HL-60 (cell line): ENCODE data around the gene KCNH8.

ENCODE experiments used
- DNase-seq, 2 experiments: peaks; one replicate each; pipeline ENCODE4 v3.0.0-alpha.2; 2010 to 2020; ENCODE audit warnings: low read depth in 1 of 2, low spot score in 1 of 2
- H3K27ac ChIP-seq: fragments of 250-450 bp; sonication (Bioruptor Pico); replicated peaks from 2 replicates; pipeline ENCODE4 v1.5.1; 2020; ENCODE audit warnings: mild to moderate bottlenecking, moderate library complexity
- H3K27me3 ChIP-seq: fragments of 250-450 bp; sonication (Bioruptor Pico); 2 replicates; pipeline ENCODE4 v1.5.1; 2021; ENCODE audit warnings: mild to moderate bottlenecking, moderate library complexity; ENCODE audit not compliant: insufficient read depth, poor library complexity, severe bottlenecking
- H3K4me3 ChIP-seq: replicated peaks from 2 replicates; pipeline ENCODE4 v1.5.1; 2011; ENCODE audit warnings: mild to moderate bottlenecking, control low read depth, low read length; ENCODE audit not compliant: insufficient read depth
- GABPA ChIP-seq: IDR thresholded peaks from 2 replicates; pipeline ENCODE4 v1.6.1; 2012; ENCODE audit warnings: low read depth
- POLR2AphosphoS5 ChIP-seq: IDR thresholded peaks from 2 replicates; pipeline ENCODE4 v1.6.1; 2012; ENCODE audit warnings: low read depth
- SPI1 ChIP-seq: IDR thresholded peaks from 2 replicates; pipeline ENCODE4 v1.6.1; 2012; ENCODE audit warnings: low read depth, mild to moderate bottlenecking, borderline replicate concordance
- TF ChIP-seq, protein P1 (sequence below): IDR thresholded peaks from 2 replicates; pipeline ENCODE4 v1.6.1; 2012; ENCODE audit warnings: low read depth; ENCODE audit not compliant: insufficient replicate concordance
- TF ChIP-seq, protein P2 (sequence below): IDR thresholded peaks from one replicate; pipeline ENCODE4 v1.5.1; 2011; ENCODE audit warnings: low read length, control low read depth, inconsistent platforms; ENCODE audit not compliant: insufficient read depth

KCNH8 gene

DNA sequence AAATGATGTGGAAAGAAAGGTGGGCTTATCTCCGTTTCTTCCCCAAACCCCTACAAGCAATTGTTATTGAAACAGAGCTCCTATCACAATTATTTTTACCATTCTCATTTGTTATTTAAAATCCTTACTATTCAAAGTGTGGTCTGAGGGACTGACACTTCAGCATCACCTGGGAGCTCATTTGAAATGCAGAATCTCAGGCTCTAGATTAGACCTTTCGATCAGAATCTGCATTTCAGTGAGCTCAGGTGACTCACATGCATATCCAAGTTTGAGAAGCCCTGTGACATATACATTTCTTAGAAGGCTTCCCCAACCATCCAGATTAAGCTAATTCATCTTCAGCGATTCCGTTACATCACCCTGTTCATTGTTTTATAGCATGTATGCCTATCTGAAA is 145.0 kb downstream of the KCNH8 start:
- no peak for DNase-seq
- Histone ChIP-seq H3K27ac (no peak overlapping the region), H3K27me3 (no peaks in the 10 kb centered on the region), H3K4me3 (no peak overlapping the region)
- TF ChIP-seq, protein P1, sequence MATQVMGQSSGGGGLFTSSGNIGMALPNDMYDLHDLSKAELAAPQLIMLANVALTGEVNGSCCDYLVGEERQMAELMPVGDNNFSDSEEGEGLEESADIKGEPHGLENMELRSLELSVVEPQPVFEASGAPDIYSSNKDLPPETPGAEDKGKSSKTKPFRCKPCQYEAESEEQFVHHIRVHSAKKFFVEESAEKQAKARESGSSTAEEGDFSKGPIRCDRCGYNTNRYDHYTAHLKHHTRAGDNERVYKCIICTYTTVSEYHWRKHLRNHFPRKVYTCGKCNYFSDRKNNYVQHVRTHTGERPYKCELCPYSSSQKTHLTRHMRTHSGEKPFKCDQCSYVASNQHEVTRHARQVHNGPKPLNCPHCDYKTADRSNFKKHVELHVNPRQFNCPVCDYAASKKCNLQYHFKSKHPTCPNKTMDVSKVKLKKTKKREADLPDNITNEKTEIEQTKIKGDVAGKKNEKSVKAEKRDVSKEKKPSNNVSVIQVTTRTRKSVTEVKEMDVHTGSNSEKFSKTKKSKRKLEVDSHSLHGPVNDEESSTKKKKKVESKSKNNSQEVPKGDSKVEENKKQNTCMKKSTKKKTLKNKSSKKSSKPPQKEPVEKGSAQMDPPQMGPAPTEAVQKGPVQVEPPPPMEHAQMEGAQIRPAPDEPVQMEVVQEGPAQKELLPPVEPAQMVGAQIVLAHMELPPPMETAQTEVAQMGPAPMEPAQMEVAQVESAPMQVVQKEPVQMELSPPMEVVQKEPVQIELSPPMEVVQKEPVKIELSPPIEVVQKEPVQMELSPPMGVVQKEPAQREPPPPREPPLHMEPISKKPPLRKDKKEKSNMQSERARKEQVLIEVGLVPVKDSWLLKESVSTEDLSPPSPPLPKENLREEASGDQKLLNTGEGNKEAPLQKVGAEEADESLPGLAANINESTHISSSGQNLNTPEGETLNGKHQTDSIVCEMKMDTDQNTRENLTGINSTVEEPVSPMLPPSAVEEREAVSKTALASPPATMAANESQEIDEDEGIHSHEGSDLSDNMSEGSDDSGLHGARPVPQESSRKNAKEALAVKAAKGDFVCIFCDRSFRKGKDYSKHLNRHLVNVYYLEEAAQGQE: no peak
- TF ChIP-seq GABPA: no peak
- no peak for TF ChIP-seq POLR2AphosphoS5

- Histone ChIP-seq H3K27me3 (no peaks in the 10 kb centered on the region), H3K4me3 (no peak overlapping the region), H3K27ac (no peak overlapping the region)
- DNase-seq: no peak
- no peak for TF ChIP-seq SPI1
- TF ChIP-seq, protein P1: no peak
Measured at GRCh38 chr3:19295208-19295607, 146.9 kb downstream of the KCNH8 start.

GRCh38 chr3:19331931-19332330 is 183.6 kb downstream of the KCNH8 start:
- no peak for TF ChIP-seq SPI1
- no peak for TF ChIP-seq POLR2AphosphoS5
- TF ChIP-seq GABPA: no peak
- TF ChIP-seq, protein P1: no peak
- TF ChIP-seq, protein P2, sequence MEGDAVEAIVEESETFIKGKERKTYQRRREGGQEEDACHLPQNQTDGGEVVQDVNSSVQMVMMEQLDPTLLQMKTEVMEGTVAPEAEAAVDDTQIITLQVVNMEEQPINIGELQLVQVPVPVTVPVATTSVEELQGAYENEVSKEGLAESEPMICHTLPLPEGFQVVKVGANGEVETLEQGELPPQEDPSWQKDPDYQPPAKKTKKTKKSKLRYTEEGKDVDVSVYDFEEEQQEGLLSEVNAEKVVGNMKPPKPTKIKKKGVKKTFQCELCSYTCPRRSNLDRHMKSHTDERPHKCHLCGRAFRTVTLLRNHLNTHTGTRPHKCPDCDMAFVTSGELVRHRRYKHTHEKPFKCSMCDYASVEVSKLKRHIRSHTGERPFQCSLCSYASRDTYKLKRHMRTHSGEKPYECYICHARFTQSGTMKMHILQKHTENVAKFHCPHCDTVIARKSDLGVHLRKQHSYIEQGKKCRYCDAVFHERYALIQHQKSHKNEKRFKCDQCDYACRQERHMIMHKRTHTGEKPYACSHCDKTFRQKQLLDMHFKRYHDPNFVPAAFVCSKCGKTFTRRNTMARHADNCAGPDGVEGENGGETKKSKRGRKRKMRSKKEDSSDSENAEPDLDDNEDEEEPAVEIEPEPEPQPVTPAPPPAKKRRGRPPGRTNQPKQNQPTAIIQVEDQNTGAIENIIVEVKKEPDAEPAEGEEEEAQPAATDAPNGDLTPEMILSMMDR: no peak
- Histone ChIP-seq H3K4me3 (no peak overlapping the region), H3K27ac (no peak overlapping the region), H3K27me3 (no peaks in the 10 kb centered on the region)
- no peak for DNase-seq

DNA sequence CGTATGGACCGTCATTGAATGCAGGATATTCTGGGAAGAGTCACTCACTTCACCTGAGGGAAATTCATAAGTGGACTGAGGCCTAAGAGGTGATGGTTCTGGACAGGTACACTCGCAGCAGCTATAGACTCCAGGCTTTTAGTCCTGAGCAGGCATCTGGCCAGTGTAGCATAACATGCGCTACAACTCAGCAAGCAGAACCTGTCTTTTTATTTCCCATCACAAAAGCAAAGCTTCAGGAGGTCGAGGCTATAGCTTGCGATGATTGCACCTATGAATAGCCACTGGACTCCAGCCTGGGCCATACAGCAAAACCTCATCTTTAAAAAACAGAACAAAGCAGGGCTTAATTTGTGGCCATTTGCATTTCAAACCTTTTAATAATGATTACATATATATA is 185.8 kb downstream of the KCNH8 start:
- Histone ChIP-seq H3K27me3 (no peaks in the 10 kb centered on the region), H3K27ac (no peak overlapping the region), H3K4me3 (no peak overlapping the region)
- TF ChIP-seq, protein P1: no peak
- TF ChIP-seq, protein P2: no peak
- TF ChIP-seq SPI1 (no peak), GABPA (no peak), POLR2AphosphoS5 (no peak)
- DNase-seq: no peak
